RWPE2 (cell line): Measurements from ENCODE around the gene MYPOP.

Source experiments
- ATAC-seq: fragments of 200-7000 bp; cut with Tn5 transposase; 3 replicates; pipeline ENCODE4 v1.9.1; 2021; ENCODE audit warnings: low read depth
- DNase-seq: peaks from one replicate; pipeline ENCODE4 v3.0.0-alpha.2; 2020; ENCODE audit warnings: low spot score
- H3K27ac ChIP-seq: fragments of 450-650 bp; 2 replicates; pipeline ENCODE4 v1.5.1; 2017; ENCODE audit warnings: mild to moderate bottlenecking; ENCODE audit not compliant: poor library complexity, severe bottlenecking
- H3K27me3 ChIP-seq: fragments of 250-450 bp; sonication (Bioruptor Pico); 2 replicates; pipeline ENCODE4 v1.5.1; 2021; ENCODE audit warnings: mild to moderate bottlenecking, moderate library complexity; ENCODE audit not compliant: insufficient read depth, poor library complexity, severe bottlenecking
- H3K36me3 ChIP-seq: fragments of 250-450 bp; sonication (Bioruptor Pico); 2 replicates; pipeline ENCODE4 v1.5.1; 2020; ENCODE audit warnings: low read depth, mild to moderate bottlenecking, moderate library complexity
- H3K4me1 ChIP-seq: fragments of 250-450 bp; sonication (Bioruptor Pico); 2 replicates; pipeline ENCODE4 v1.5.1; 2021; ENCODE audit warnings: mild to moderate bottlenecking, moderate library complexity; ENCODE audit not compliant: insufficient read depth, poor library complexity, severe bottlenecking
- H3K4me3 ChIP-seq: fragments of 250-450 bp; sonication (Bioruptor Pico); 2 replicates; pipeline ENCODE4 v1.5.1; 2021; ENCODE audit warnings: mild to moderate bottlenecking, moderate library complexity; ENCODE audit not compliant: severe bottlenecking
- H3K9me3 ChIP-seq: fragments of 250-450 bp; sonication (Bioruptor Pico); 2 replicates; pipeline ENCODE4 v1.5.1; 2021; ENCODE audit warnings: mild to moderate bottlenecking, moderate library complexity; ENCODE audit not compliant: severe bottlenecking
- TF ChIP-seq, protein P1 (sequence below): fragments of 450-650 bp; IDR thresholded peaks from one replicate; pipeline ENCODE4 v1.5.1; 2017; ENCODE audit warnings: mild to moderate bottlenecking, moderate library complexity; ENCODE audit not compliant: poor library complexity, severe bottlenecking

Gene MYPOP

DNA sequence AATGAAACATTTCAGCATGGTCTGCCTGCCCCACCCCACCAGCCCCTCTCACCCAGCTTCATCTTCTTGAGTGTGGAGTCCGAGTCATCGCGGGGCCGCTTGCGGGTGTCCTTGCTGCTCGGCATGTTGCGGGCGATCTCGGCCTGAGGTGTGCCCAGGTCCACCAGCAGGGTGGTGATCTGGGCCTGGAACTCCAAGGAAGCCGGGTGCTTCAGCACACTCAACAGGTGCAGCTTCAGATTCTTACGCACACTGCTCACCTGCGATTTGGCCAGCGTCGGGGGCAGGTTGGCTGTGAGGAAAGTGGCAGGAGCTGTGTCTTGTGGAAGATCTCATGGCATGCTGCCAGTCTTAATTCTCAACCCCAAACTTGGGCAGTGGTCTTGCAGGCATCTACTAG lies 60.2 kb downstream of the MYPOP start:
- TF ChIP-seq, protein P1, sequence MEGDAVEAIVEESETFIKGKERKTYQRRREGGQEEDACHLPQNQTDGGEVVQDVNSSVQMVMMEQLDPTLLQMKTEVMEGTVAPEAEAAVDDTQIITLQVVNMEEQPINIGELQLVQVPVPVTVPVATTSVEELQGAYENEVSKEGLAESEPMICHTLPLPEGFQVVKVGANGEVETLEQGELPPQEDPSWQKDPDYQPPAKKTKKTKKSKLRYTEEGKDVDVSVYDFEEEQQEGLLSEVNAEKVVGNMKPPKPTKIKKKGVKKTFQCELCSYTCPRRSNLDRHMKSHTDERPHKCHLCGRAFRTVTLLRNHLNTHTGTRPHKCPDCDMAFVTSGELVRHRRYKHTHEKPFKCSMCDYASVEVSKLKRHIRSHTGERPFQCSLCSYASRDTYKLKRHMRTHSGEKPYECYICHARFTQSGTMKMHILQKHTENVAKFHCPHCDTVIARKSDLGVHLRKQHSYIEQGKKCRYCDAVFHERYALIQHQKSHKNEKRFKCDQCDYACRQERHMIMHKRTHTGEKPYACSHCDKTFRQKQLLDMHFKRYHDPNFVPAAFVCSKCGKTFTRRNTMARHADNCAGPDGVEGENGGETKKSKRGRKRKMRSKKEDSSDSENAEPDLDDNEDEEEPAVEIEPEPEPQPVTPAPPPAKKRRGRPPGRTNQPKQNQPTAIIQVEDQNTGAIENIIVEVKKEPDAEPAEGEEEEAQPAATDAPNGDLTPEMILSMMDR: no peak
- H3K36me3 ChIP-seq: peaks cover 93% of the 10 kb centered on the region
- no peaks in the 10 kb centered on the region for H3K27me3 ChIP-seq
- DNase-seq (no peak), ATAC-seq (no peak)
- no peak overlapping the region for H3K27ac ChIP-seq
- no peaks in the 10 kb centered on the region for H3K9me3 ChIP-seq
- no peak overlapping the region for H3K4me3 ChIP-seq
- no peaks in the 10 kb centered on the region for H3K4me1 ChIP-seq
